GM19099 (cell line): Measurements from ENCODE around the gene KRTAP4-16.
"Not testable (repeated sequence)": the region's sequence is repeated elsewhere in the genome, so short reads cannot be mapped to it uniquely, and the experiment has no call there.

ENCODE experiments used
- POLR2A ChIP-seq: IDR thresholded peaks from 3 replicates; pipeline ENCODE4 v1.6.1; 2011; ENCODE audit warnings: low read depth; ENCODE audit not compliant: insufficient read length; ENCODE audit errors: extremely low read depth

KRTAP4-16 gene

GRCh38 chr17:41118721-41119120 is 16.7 kb upstream of the KRTAP4-16 start:
- no peak for TF ChIP-seq POLR2A

DNA sequence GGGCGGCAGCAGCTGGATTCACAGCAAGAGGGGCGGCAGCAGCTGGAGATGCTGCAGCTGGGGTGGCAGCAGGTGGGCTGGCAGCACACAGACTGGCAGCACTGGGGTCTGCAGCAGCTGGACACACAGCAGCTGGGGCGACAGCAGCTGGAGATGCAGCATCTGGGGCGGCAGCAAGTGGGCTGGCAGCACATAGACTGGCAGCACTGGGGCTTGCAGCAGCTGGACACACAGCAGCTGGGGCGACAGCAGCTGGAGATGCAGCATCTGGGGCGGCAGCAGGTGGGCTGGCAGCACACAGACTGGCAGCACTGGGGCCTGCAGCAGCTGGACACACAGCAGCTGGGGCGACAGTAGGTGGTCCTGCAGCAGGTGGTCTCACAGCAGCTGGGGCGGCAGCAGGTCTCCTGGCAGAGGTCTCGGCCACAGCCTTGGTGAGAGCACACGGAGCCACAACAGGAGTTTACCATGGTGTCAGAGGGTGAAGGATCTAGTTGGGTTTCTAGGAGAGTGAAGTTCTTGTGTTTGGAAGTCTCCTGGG is 15.9 kb upstream of the KRTAP4-16 start, which contains the start of gene KRTAP4-11:
TSS of gene KRTAP4-11 (minus strand) at position 528 of the 541 bp plus-strand sequence. CDS start at position 470, 58 bp downstream.
- TF ChIP-seq POLR2A: not testable (repeated sequence)

DNA sequence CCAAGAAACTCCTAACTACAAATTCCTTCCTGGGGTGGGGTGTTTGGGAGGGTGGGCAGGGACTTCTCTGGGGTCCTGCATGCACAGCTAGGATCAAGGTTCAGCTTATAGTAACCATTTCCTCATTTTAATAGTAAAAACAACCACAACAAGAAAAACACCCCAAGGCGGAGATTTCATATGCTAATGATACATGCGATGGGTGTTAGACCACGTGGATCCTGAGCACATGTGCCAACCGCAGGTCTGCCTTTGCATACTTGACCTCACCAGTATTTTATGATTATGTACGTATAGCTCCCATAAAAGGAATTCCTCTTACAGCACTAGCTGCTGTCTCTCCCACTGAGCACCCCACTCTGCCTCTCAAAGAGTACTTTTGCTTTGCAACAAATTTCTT is 14.3 kb upstream of the KRTAP4-16 start:
- no peak for TF ChIP-seq POLR2A

GRCh38 chr17:41111151-41111885 is 9.3 kb upstream of the KRTAP4-16 start:
- TF ChIP-seq POLR2A: no peak

DNA sequence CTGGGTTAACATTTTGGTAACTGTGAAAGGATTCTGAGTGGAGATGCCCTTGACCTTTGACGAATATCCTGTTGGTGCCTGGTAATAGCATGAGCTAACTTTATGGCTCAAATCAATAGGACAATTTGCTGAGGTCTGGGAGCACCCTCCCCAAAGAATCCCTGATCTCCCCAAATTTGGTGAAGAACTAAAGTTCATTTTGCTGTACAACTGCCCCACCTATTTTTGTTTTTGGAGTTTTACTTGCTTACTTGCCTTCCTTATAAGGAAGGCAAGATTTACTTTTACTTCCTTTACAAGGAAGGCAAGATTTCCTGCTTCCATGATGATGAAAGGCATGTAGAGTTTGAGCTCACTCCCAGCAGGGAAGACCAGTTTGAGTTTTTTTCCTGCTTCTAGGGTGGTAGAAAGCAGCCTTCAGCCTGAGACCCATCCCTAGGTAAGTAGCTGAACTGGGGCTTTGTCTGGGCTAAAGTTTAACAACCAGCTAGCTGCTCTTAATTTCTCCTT is 6.0 kb upstream of the KRTAP4-16 start:
- TF ChIP-seq POLR2A: no peak

DNA sequence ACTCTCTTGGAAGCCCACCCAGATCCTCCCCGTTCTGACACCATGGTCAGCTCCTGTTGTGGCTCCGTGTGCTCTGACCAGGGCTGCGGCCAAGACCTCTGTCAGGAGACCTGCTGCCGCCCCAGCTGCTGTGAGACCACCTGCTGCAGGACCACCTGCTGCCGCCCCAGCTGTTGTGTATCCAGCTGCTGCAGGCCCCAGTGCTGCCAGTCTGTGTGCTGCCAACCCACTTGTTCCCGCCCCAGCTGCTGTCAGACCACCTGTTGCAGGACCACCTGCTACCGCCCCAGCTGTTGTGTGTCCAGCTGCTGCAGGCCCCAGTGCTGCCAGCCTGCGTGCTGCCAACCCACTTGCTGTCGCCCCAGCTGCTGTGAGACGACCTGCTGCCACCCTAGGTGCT is 3.3 kb upstream of the KRTAP4-16 start, which contains the start of gene KRTAP4-9:
TSS of gene KRTAP4-9 (plus strand) at position 43 of the 400 bp plus-strand sequence. CDS start at position 43, 0 bp downstream.
- TF ChIP-seq POLR2A: not testable (repeated sequence)

- no peak for TF ChIP-seq POLR2A
These were observed 1.9 kb upstream of the KRTAP4-16 start for GRCh38 chr17:41103896-41104295.

DNA sequence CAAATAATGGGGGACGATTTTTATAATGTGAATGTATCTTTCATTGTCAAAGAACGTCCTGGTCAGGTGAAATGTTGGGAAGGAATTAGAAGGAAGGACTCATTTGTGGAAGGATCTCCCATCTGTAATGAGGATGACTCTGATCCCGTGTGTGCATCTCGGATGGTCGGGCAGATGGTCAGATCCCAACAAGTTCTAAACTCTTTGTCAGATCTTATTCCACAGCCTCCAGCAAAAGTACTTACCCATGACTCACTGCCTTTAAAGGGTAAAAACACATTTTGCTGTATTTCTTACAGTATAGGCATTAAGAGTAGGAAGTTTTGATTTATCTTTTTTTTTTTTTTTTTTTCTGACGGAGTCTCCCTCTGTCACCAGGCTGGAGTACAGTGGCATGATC is 3.5 kb downstream of the KRTAP4-16 start:
- no peak for TF ChIP-seq POLR2A

- no peak for TF ChIP-seq POLR2A
These were observed 4.0 kb downstream of the KRTAP4-16 start, which contains the start of gene KRTAP4-8 for GRCh38 chr17:41098042-41098441. TSS of gene KRTAP4-8 (minus strand) at chr17:41098142. CDS start at chr17:41098084, 58 bp downstream.

DNA sequence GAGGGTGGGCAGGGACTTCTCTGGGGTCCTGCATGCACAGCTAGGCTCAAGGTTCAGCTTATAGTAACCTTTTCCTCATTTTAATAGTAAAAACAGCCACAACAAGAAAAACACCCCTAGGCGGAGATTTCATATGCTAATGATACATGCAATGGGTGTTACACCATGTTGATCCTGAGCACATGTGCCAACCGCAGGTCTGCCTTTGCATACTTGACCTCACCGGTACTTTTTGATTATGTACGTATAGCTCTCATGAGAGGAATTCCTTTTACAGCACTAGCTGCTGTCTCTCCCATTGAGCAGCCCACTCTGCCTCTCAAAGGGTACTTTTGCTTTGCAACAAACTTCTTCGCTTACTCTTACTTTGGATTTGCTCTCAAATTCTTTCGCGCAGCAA is 6.0 kb downstream of the KRTAP4-16 start:
- no peak for TF ChIP-seq POLR2A

DNA sequence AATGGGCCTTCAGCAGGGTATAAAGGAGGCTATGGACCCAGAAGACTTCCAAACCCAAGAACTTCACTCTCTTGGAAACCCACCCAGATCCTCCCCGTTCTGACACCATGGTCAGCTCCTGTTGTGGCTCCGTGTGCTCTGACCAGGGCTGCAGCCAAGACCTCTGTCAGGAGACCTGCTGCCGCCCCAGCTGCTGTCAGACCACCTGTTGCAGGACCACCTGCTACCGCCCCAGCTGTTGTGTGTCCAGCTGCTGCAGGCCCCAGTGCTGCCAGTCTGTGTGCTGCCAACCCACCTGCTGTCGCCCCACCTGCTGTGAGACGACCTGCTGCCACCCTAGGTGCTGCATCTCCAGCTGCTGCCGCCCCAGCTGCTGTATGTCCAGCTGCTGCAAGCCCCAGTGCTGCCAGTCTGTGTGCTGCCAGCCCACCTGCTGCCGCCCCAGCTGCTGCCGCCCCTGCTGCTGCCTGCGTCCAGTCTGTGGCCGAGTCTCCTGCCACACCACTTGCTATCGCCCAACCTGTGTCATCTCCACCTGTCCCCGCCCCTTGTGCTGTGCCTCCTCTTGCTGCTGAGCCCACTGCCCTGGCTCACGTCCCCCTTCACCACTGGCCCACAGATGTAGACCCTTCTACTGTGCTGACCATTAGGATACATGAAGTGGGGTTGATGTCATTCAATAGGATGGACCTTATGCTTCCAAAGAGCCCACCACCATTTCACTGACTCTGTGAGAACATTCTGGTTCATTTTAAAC is 17.7 kb downstream of the KRTAP4-16 start, which contains the start of gene KRTAP4-7:
TSS of gene KRTAP4-7 (plus strand) at position 51 of the 757 bp plus-strand sequence. CDS start at position 108, 57 bp downstream.
- not testable (repeated sequence) for TF ChIP-seq POLR2A

- no peak for TF ChIP-seq POLR2A
These were observed 19.4 kb downstream of the KRTAP4-16 start for GRCh38 chr17:41082626-41083025.

DNA sequence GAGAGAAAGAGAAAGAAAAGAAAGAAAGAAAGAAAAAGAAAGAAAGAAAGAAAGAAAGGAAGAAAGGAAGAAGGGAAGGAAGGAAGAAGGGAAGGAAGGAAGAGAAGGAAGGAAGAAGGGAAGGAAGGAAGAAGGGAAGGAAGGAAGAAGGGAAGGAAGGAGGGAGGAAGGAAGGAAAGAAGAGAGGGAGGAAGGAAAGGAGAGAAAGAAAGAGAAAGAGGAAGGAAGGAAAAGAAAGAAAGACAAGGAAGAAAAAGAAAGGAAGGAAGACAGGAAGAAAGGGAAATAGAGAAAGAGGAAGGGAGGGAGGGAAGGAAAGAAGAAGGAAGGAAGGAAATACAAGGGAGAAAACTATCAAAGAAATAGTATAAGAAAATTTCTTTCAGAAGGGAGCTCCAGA is 25.2 kb downstream of the KRTAP4-16 start:
- no peak for TF ChIP-seq POLR2A

GRCh38 chr17:41073676-41074075 is 28.3 kb downstream of the KRTAP4-16 start:
- no peak for TF ChIP-seq POLR2A
